Right atrium auricular region (tissue), 2 donors: ENCODE measurements around the gene OTX1. TPM values are rescaled to one million over a fixed set of nuclear protein-coding genes. Genes with fewer than 3 reads are reported as not detected.
"Not testable (repeated sequence)": the region's sequence is repeated elsewhere in the genome, so short reads cannot be mapped to it uniquely, and the experiment has no call there.

ENCODE experiments used
- DNase-seq: peaks from one replicate; pipeline ENCODE4 v3.0.0-alpha.2; 2019; ENCODE audit warnings: low spot score
- H3K27ac ChIP-seq, 2 donors: fragments of 200-600 bp; sonication (generic); 1 replicate in 1 of 2; 2 replicates in 1 of 2; pipeline ENCODE4 v1.5.1; 2016 to 2019
- H3K27me3 ChIP-seq, 2 donors: fragments of 200-600 bp; sonication (generic); one replicate each; pipeline versions ENCODE4 v1.5.1 to v1.6.0; 2017 to 2019
- H3K36me3 ChIP-seq: fragments of 200-600 bp; sonication (generic); one replicate; pipeline ENCODE4 v1.5.1; 2016
- H3K4me1 ChIP-seq, 2 donors: fragments of 200-600 bp; sonication (generic); one replicate each; pipeline versions ENCODE4 v1.5.1 to v1.6.0; 2017 to 2019
- H3K4me3 ChIP-seq, 2 donors: fragments of 200-600 bp; sonication (generic); 1 replicate in 1 of 2; 2 replicates in 1 of 2; pipeline ENCODE4 v1.5.1; 2017 to 2019; ENCODE audit warnings: mild to moderate bottlenecking in 1 of 2, moderate library complexity in 1 of 2
- H3K9me3 ChIP-seq, 2 donors: fragments of 200-600 bp; sonication (generic); one replicate each; pipeline ENCODE4 v1.5.1; 2019
- CTCF ChIP-seq, 2 donors: fragments of 200-600 bp; sonication (generic); IDR thresholded peaks; one replicate each; pipeline ENCODE4 v1.5.1; 2019; ENCODE audit warnings: antibody characterized with exemption in 2 of 2
- total RNA-seq, 2 donors: library from RNA; depleted of rRNA; stranded (reverse); fragments of >200 nt; gene quantifications; one replicate each; pipeline ENCODE4 v1.1.0, GENCODE V29; 2016

The OTX1 gene
- total RNA-seq, 2 donors from 2014 or later, result not detected

- no peaks in the 10 kb centered on the region for H3K9me3 ChIP-seq
- H3K36me3 ChIP-seq, result no peaks in the 10 kb centered on the region
- no peaks in the 10 kb centered on the region for H3K27me3 ChIP-seq
- no peak for DNase-seq
- no peak for TF ChIP-seq CTCF (IDR thresholded peaks at IDR 0.05)
- H3K4me3 ChIP-seq, result no peak overlapping the region
- no peaks in the 10 kb centered on the region for H3K4me1 ChIP-seq
- no peak overlapping the region for H3K27ac ChIP-seq
Measured at GRCh38 chr2:63009490-63009889, 41.1 kb upstream of the OTX1 start.

GRCh38 chr2:63012541-63012940 lies 38.1 kb upstream of the OTX1 start:
- Histone ChIP-seq H3K4me3 (no peak overlapping the region), H3K36me3 (no peaks in the 10 kb centered on the region), H3K9me3 (no peaks in the 10 kb centered on the region), H3K4me1 (no peaks in the 10 kb centered on the region), H3K27me3 (no peaks in the 10 kb centered on the region), H3K27ac (no peak overlapping the region)
- TF ChIP-seq CTCF (IDR thresholded peaks at IDR 0.05), result no peak
- DNase-seq, result no peak

- Histone ChIP-seq H3K4me3 (no peak overlapping the region), H3K27me3 (no peaks in the 10 kb centered on the region), H3K36me3 (no peaks in the 10 kb centered on the region), H3K4me1 (no peaks in the 10 kb centered on the region), H3K27ac (no peak overlapping the region), H3K9me3 (no peaks in the 10 kb centered on the region)
- DNase-seq, result no peak
- no peak for TF ChIP-seq CTCF (IDR thresholded peaks at IDR 0.05)
Measured at GRCh38 chr2:63013438-63013837, 37.2 kb upstream of the OTX1 start.

DNA sequence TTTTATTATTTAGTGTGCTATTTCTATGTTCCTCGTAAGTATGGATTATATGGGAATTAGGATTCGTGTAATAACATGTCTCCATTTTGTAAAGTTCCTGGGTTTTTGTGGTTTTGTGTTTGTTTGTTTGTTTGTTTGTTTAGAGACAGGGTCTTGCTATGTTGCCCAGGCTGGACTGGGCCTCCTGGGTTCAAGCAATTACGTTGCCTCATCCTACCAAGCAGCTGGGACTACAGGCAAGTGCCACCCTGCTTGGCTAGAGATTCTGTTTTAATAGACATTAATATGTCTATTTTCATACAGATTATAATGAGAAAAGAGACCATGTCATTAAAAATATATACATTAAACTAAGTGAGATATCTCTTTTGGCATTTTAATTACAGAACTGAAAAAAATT lies 35.2 kb upstream of the OTX1 start:
- no peak for TF ChIP-seq CTCF (IDR thresholded peaks at IDR 0.05)
- Histone ChIP-seq H3K27me3 (no peaks in the 10 kb centered on the region), H3K36me3 (no peaks in the 10 kb centered on the region), H3K9me3 (no peaks in the 10 kb centered on the region), H3K4me3 (no peak overlapping the region), H3K27ac (no peak overlapping the region), H3K4me1 (no peaks in the 10 kb centered on the region)
- no peak for DNase-seq

DNA sequence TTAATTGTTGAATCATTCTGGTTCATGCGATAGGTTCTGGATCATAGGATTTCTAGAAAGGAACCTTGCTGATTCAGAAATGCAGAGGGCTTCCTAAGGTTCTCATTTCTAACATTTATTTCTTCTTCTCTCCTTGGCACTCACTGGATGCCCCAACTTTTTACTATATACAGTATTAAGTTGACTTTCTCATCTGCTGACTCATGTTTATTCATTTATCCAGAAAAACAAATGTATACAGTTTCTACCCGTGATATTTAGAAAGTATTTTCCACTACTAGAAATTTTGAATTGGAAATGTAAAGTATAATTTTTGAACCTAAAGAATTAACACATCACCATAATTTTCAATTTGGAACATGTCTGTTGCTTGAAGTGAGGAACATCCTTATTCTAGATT lies 32.2 kb upstream of the OTX1 start:
- no peak overlapping the region for H3K4me3 ChIP-seq
- H3K27ac ChIP-seq, result no peak overlapping the region
- no peaks in the 10 kb centered on the region for H3K9me3 ChIP-seq
- H3K4me1 ChIP-seq, result no peaks in the 10 kb centered on the region
- H3K36me3 ChIP-seq, result no peaks in the 10 kb centered on the region
- TF ChIP-seq CTCF (IDR thresholded peaks at IDR 0.05), result no peak
- H3K27me3 ChIP-seq, result no peaks in the 10 kb centered on the region
- no peak for DNase-seq

- not testable (repeated sequence) for H3K27me3 ChIP-seq, H3K4me3 ChIP-seq, H3K36me3 ChIP-seq, H3K4me1 ChIP-seq, DNase-seq, H3K9me3 ChIP-seq, H3K27ac ChIP-seq
Measured at GRCh38 chr2:63019686-63020085, 30.9 kb upstream of the OTX1 start.
